ENCODE measurements around the gene MPEG1. TPM values are rescaled to one million over a fixed set of nuclear protein-coding genes. Genes with fewer than 3 reads are reported as not detected.

Gene MPEG1
- total and polyA plus RNA-seq, 2 of the 13 experiments (the other 11 are each of a cell fraction or from before 2014, with no cell fraction given), result not detected

GRCh38 chr11:59218893-59219292, 6.2 kb upstream of the MPEG1 start:
- WGBS (ENCODE audit: low lambda C conversion rate), result 0% methylated on average over 2 of the region's 2 CpGs
- Histone ChIP-seq H3K27me3 (ENCODE audit: control insufficient read depth in 1 of 2, insufficient read depth in 2 of 2, low read length in 2 of 2) (no peaks in the 10 kb centered on the region), H2AFZ (ENCODE audit: low read length) (no peak overlapping the region), H3K79me2 (ENCODE audit: insufficient read depth, low read length) (no peaks in the 10 kb centered on the region), H4K20me1 (ENCODE audit: insufficient read depth, low read length) (no peaks in the 10 kb centered on the region), H3K4me2 (ENCODE audit: low read depth, low read length) (no peak overlapping the region), H3K4me1 (ENCODE audit: insufficient read depth, low read length) (no peaks in the 10 kb centered on the region), H3K9me3 (ENCODE audit: low read length) (no peaks in the 10 kb centered on the region), H3K9ac (ENCODE audit: insufficient read depth, low read depth, low read length) (no peak overlapping the region), H3K27ac (ENCODE audit: extremely low read length, insufficient read depth, low read length) (no peak overlapping the region), H3K36me3 (replicated peaks in 1 of 2; ENCODE audit: control insufficient read depth in 1 of 2, insufficient read depth in 2 of 2, low read length in 2 of 2) (no peaks in the 10 kb centered on the region), H3K4me3 (replicated peaks in 1 of 3; ENCODE audit: insufficient read depth in 1 of 3, low read depth in 2 of 3, low read length in 3 of 3) (no peak overlapping the region)
- FAIRE-seq, result no peak
- ATAC-seq, result no peak
- no TSS peak for BruUV-seq (replicated peaks)
- ChIA-PET CTCF (ENCODE audit: low intra/inter-chr PET ratio, low total read pairs) (no interaction called here), POLR2A (no interaction called here)
- in situ Hi-C loops (cut with HindIII; ENCODE audit: extremely low pct_ligation_motif_present, low pct_unique_long_range_greater_than_20kb), result no loop called here
- no peak for TF ChIP-seq MAX (IDR thresholded peaks at IDR 0.05)
- TF ChIP-seq ZNF644 (CRISPR knock-in tag; IDR thresholded peaks at IDR 0.05; ENCODE audit: low read depth), result no peak
- no peak for TF ChIP-seq ZNF20 (CRISPR knock-in tag; IDR thresholded peaks at IDR 0.05)
- no peak for TF ChIP-seq IKZF1 (IDR thresholded peaks at IDR 0.05)
- no peak for TF ChIP-seq ZNF552 (CRISPR knock-in tag; IDR thresholded peaks at IDR 0.05; ENCODE audit: borderline replicate concordance)
- TF ChIP-seq TP53 (CRISPR knock-in tag; conservative IDR thresholded peaks at IDR 0.05), result no peak
- TF ChIP-seq SPEN (CRISPR knock-in tag; IDR thresholded peaks at IDR 0.05; ENCODE audit: low read depth), result no peak
- no peak for TF ChIP-seq ZNF614 (CRISPR knock-in tag; IDR thresholded peaks at IDR 0.05; ENCODE audit: borderline replicate concordance)
- no peak for TF ChIP-seq ZMAT5 (CRISPR knock-in tag; IDR thresholded peaks at IDR 0.05; ENCODE audit: borderline replicate concordance, low read depth)
- no peak for TF ChIP-seq ZNF772 (CRISPR knock-in tag; IDR thresholded peaks at IDR 0.05)
- TF ChIP-seq GABPA (IDR thresholded peaks at IDR 0.05; ENCODE audit: low read depth, low read length), result no peak
- no peak for TF ChIP-seq GABPA (CRISPR knock-in tag; IDR thresholded peaks at IDR 0.05; ENCODE audit: low read depth)
- no peak for TF ChIP-seq ATF3 (CRISPR knock-in tag; IDR thresholded peaks at IDR 0.05)
- TF ChIP-seq MEIS2 (CRISPR knock-in tag; IDR thresholded peaks at IDR 0.05), result no peak
- no peak for TF ChIP-seq SALL2 (CRISPR knock-in tag; IDR thresholded peaks at IDR 0.05)
- no peak for TF ChIP-seq MNT (IDR thresholded peaks at IDR 0.05)
- no peak for TF ChIP-seq TMF1 (CRISPR knock-in tag; IDR thresholded peaks at IDR 0.05; ENCODE audit: low read depth)
- DNase-seq (ENCODE audit: low spot score), result no peak
- intact Hi-C loops (cut with micrococcal nuclease; ENCODE audit: unreplicated experiment), result no loop called here

Data from HepG2 (cell line).